HS-27A (cell line): ENCODE data around the gene SORCS2.

Experiments used
- DNase-seq: peaks from one replicate; pipeline ENCODE4 v3.0.0-alpha.2; 2012; ENCODE audit warnings: low read depth, missing footprints

Gene SORCS2

GRCh38 chr4:7474320-7474719 is 282.0 kb downstream of the SORCS2 start:
- DNase-seq, result no peak

- DNase-seq, result no peak
Measured at GRCh38 chr4:7475207-7475606, 282.9 kb downstream of the SORCS2 start.

GRCh38 chr4:7476820-7477219 is 284.5 kb downstream of the SORCS2 start:
- no peak for DNase-seq

GRCh38 chr4:7477695-7478094 is 285.4 kb downstream of the SORCS2 start:
- DNase-seq, result no peak

- no peak for DNase-seq
Measured at GRCh38 chr4:7478665-7479064, 286.3 kb downstream of the SORCS2 start.

- no peak for DNase-seq
Measured at GRCh38 chr4:7480423-7480822, 288.1 kb downstream of the SORCS2 start.

- DNase-seq, result no peak
Measured at GRCh38 chr4:7481227-7481626, 288.9 kb downstream of the SORCS2 start.

GRCh38 chr4:7485096-7485495 is 292.8 kb downstream of the SORCS2 start:
- DNase-seq, result no peak

GRCh38 chr4:7486101-7486500 is 293.8 kb downstream of the SORCS2 start:
- no peak for DNase-seq

- DNase-seq, result no peak
Measured at GRCh38 chr4:7487502-7487901, 295.2 kb downstream of the SORCS2 start.

GRCh38 chr4:7487998-7488671 is 295.8 kb downstream of the SORCS2 start:
- DNase-seq, result no peak

- DNase-seq, result no peak
Measured at GRCh38 chr4:7491915-7492314, 299.6 kb downstream of the SORCS2 start.

- no peak for DNase-seq
Measured at GRCh38 chr4:7498446-7499200, 306.3 kb downstream of the SORCS2 start.

- DNase-seq, result no peak
Measured at GRCh38 chr4:7499661-7500060, 307.3 kb downstream of the SORCS2 start.

- DNase-seq, result no peak
Measured at GRCh38 chr4:7500404-7500803, 308.1 kb downstream of the SORCS2 start.

GRCh38 chr4:7501314-7501713 is 309.0 kb downstream of the SORCS2 start:
- no peak for DNase-seq

GRCh38 chr4:7501873-7502272 is 309.5 kb downstream of the SORCS2 start:
- DNase-seq, result no peak

- no peak for DNase-seq
Measured at GRCh38 chr4:7503559-7504249, 311.4 kb downstream of the SORCS2 start.

GRCh38 chr4:7505116-7505900 is 313.0 kb downstream of the SORCS2 start:
- no peak for DNase-seq

- no peak for DNase-seq
Measured at GRCh38 chr4:7506119-7506518, 313.8 kb downstream of the SORCS2 start.

- DNase-seq, result no peak
Measured at GRCh38 chr4:7506572-7506971, 314.2 kb downstream of the SORCS2 start.

- DNase-seq, result no peak
Measured at GRCh38 chr4:7507381-7507780, 315.0 kb downstream of the SORCS2 start.
